Measurements from ENCODE around the gene IFT88. TPM values are rescaled to one million over a fixed set of nuclear protein-coding genes. Genes with fewer than 3 reads are reported as not detected.

The IFT88 gene
- total and polyA plus RNA-seq, 2 of the 8 experiments (the other 6 are each of a cell fraction or from before 2014, with no cell fraction given) = 1.7 to 5.8 TPM

DNA sequence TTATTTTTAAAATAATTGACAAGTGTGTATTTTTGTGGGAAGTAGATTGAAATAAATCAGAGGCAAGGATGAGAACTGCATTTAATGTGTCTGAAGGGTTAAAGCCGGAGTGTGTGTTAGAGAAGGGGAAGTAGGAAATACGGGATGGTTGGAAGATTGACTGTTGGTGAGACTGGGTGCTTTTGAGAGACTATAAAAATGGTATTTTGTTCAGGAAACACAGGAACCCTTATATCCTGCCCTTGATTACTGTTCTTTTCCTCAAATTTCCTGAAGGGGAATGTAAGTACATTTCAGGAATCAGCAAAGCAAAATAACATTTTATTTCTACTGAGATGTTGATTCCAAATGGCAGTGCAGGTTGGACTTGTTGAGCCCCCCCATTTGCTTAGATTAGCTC is 15.1 kb downstream of the IFT88 start:
- no peak overlapping the region for H3K4ac ChIP-seq (replicated peaks; ENCODE audit: insufficient read length, low read depth, low read length)
- H3K79me2 ChIP-seq (ENCODE audit: control insufficient read depth in 1 of 2, insufficient read depth in 2 of 2, low read length in 2 of 2) = no peaks in the 10 kb centered on the region
- FAIRE-seq (no peak), DNase-seq (ENCODE audit: low read depth in 1 of 2, low spot score in 2 of 2) (no peak)
- no peak overlapping the region for H3K4me3 ChIP-seq (ENCODE audit: extremely low read depth in 1 of 4, insufficient read depth in 2 of 4, low read depth in 3 of 4, low read length in 4 of 4)
- H2BK12ac ChIP-seq (ENCODE audit: low read depth, low read length) = no peak overlapping the region
- no peak overlapping the region for H2BK5ac ChIP-seq (ENCODE audit: low read depth, low read length)
- no peak overlapping the region for H2BK20ac ChIP-seq (ENCODE audit: low read length)
- H2BK120ac ChIP-seq (replicated peaks; ENCODE audit: low read depth, low read length) = no peak overlapping the region
- H4K91ac ChIP-seq (replicated peaks; ENCODE audit: insufficient read length, low read length) = no peak overlapping the region
- no peaks in the 10 kb centered on the region; the same call in 1 of the 2 replicates for H3K23me2 ChIP-seq (ENCODE audit: low read depth, low read length)
- CTCF ChIA-PET (ENCODE audit: partially characterized antibody) = interaction anchor here (1.1 kb wide), 1 partner anchor 11 kb away, joined by 3 read pairs; no protein-coding TSS in a partner anchor
- H3K27me3 ChIP-seq (replicated peaks in 1 of 4; ENCODE audit: control insufficient read depth in 3 of 4, extremely low read depth in 1 of 4, insufficient read depth in 3 of 4, low read length in 3 of 4) = peaks cover 0 to 1% (median 0%) of the 10 kb centered on the region in 4 experiments; a peak in 1 of 7 replicates
- no peak overlapping the region for H3K18ac ChIP-seq (ENCODE audit: extremely low read depth, low read length)
- no peaks in the 10 kb centered on the region; a peak in 1 of 4 replicates for H3K9me3 ChIP-seq (ENCODE audit: insufficient read depth in 2 of 2, low read depth in 1 of 2, low read length in 1 of 2)
- H3K79me1 ChIP-seq (ENCODE audit: low read depth, low read length) = no peaks in the 10 kb centered on the region
- H3K27ac ChIP-seq (ENCODE audit: low read depth, low read length) = no peak overlapping the region
- H2BK15ac ChIP-seq (ENCODE audit: low read length) = no peak overlapping the region
- H3K36me3 ChIP-seq (ENCODE audit: control insufficient read depth in 2 of 4, insufficient read depth in 4 of 4, low read length in 3 of 4) = peaks cover 0 to 8% (median 2%) of the 10 kb centered on the region in 4 experiments; a peak in 2 of 8 replicates
- H3K9ac ChIP-seq (replicated peaks in 1 of 4; ENCODE audit: extremely low read depth in 1 of 4, low read depth in 3 of 4, low read length in 3 of 4) = no peak overlapping the region
- H4K20me1 ChIP-seq (replicated peaks in 1 of 2; ENCODE audit: control insufficient read depth in 1 of 2, insufficient read depth in 2 of 2, low read length in 2 of 2) = no peaks in the 10 kb centered on the region
- POLR2A ChIA-PET (ENCODE audit: partially characterized antibody) = no interaction called here
- no peak overlapping the region for H3K56ac ChIP-seq (replicated peaks; ENCODE audit: insufficient read length, low read depth, low read length)
- H3K4me2 ChIP-seq (ENCODE audit: insufficient read depth in 1 of 2, low read depth in 2 of 2, low read length in 2 of 2) = no peak overlapping the region
- H4K8ac ChIP-seq (ENCODE audit: extremely low read depth, insufficient read depth, low read length) = no peak overlapping the region
- WGBS, 2 experiments (ENCODE audit: extremely low coverage in 1 of 2, insufficient coverage in 1 of 2, insufficient read length in 1 of 2, insufficient replicate concordance in 2 of 2, low coverage in 1 of 2, low lambda C conversion rate in 2 of 2, missing lambda C conversion rate in 1 of 2) = 93 to 100% methylated on average over 2 of the region's 2 CpGs
- no peak overlapping the region for H2AK5ac ChIP-seq (ENCODE audit: low read depth, low read length)
- H3K14ac ChIP-seq (ENCODE audit: insufficient read length) = no peak overlapping the region
- no peak overlapping the region for H4K5ac ChIP-seq (ENCODE audit: insufficient read length, low read depth, low read length)
- no peak overlapping the region for H3K23ac ChIP-seq (ENCODE audit: insufficient read length)
- no peaks in the 10 kb centered on the region for H3K4me1 ChIP-seq (replicated peaks in 1 of 4; ENCODE audit: control insufficient read depth in 3 of 4, insufficient read depth in 4 of 4, low read length in 3 of 4)
- H2AFZ ChIP-seq (ENCODE audit: low read length) = no peak overlapping the region
- no peak for TF ChIP-seq POLR2A (IDR thresholded peaks at IDR 0.05; ENCODE audit: control extremely low read depth in 1 of 2, low read depth in 2 of 2, low read length in 2 of 2)

Data from H1 (cell line).